GM23338 (cell line): ENCODE measurements around the gene FCHSD1.

Source experiments
- CTCF ChIP-seq, 2 experiments: fragments of 200-600 bp in 1 of 2; sonication (generic) in 1 of 2; conservative IDR thresholded peaks; 2 replicates each; pipeline versions ENCODE4 v1.5.1 to v1.6.1; 2016 to 2017; ENCODE audit warnings: antibody characterized with exemption in 2 of 2, low read depth in 2 of 2, mild to moderate bottlenecking in 2 of 2, moderate library complexity in 1 of 2
- EZH2 ChIP-seq: fragments of 200-600 bp; sonication (generic); IDR thresholded peaks from one replicate; pipeline ENCODE4 v1.8.0; 2017; ENCODE audit warnings: antibody characterized with exemption, mild to moderate bottlenecking, low read depth; ENCODE audit not compliant: unreplicated experiment
- EZH2phosphoT487 ChIP-seq: fragments of 200-600 bp; sonication (generic); IDR thresholded peaks from one replicate; pipeline ENCODE4 v1.8.1; 2018; ENCODE audit warnings: antibody characterized with exemption; ENCODE audit not compliant: unreplicated experiment
- NANOG ChIP-seq: IDR thresholded peaks from 2 replicates; pipeline ENCODE4 v1.6.1; 2016; ENCODE audit warnings: antibody characterized with exemption, borderline replicate concordance
- POLR2AphosphoS5 ChIP-seq: IDR thresholded peaks from 2 replicates; pipeline ENCODE4 v1.6.1; 2016; ENCODE audit warnings: antibody characterized with exemption, low read depth
- REST ChIP-seq: IDR thresholded peaks from one replicate; pipeline ENCODE4 v1.6.1; 2018; ENCODE audit warnings: antibody characterized with exemption; ENCODE audit not compliant: unreplicated experiment

GRCh38 chr5:141672071-141672840 is 21.0 kb upstream of the FCHSD1 start:
- TF ChIP-seq EZH2phosphoT487, result no peak
- no peak for TF ChIP-seq EZH2
- no peak for TF ChIP-seq NANOG
- no peak for TF ChIP-seq CTCF (conservative IDR thresholded peaks at IDR 0.05; ENCODE audit: low read depth in 2 of 2)
- TF ChIP-seq REST, result no peak
- TF ChIP-seq POLR2AphosphoS5, result no peak
